Chondrocyte (in vitro differentiated cells): ENCODE data around the gene BMPER. TPM values are rescaled to one million over a fixed set of nuclear protein-coding genes. Genes with fewer than 3 reads are reported as not detected.
A peak's percentile ranks its signal among the peaks of the same experiment; 100 is the strongest.

Source experiments
- DNase-seq: peaks from one replicate; pipeline ENCODE4 v3.0.0; 2021; ENCODE audit warnings: mixed read lengths, low spot score
- H3K27ac Mint-ChIP-seq: one replicate; pipeline ENCODE4 v1.8.0; 2021; ENCODE audit warnings: mild to moderate bottlenecking, moderate library complexity, mixed read lengths; ENCODE audit not compliant: unreplicated experiment
- H3K27me3 Mint-ChIP-seq: 2 replicates; pipeline ENCODE4 v1.8.0; 2021; ENCODE audit warnings: low read depth, mixed read lengths
- H3K36me3 Mint-ChIP-seq: 2 replicates; pipeline ENCODE4 v1.8.0; 2021; ENCODE audit warnings: low read depth, mixed read lengths
- H3K4me1 Mint-ChIP-seq: 2 replicates; pipeline ENCODE4 v1.8.0; 2021; ENCODE audit warnings: low read depth, mild to moderate bottlenecking, mixed read lengths
- H3K4me3 Mint-ChIP-seq: one replicate; pipeline ENCODE4 v1.8.0; 2021; ENCODE audit warnings: mild to moderate bottlenecking, moderate library complexity, mixed read lengths; ENCODE audit not compliant: unreplicated experiment
- H3K9me3 Mint-ChIP-seq: 2 replicates; pipeline ENCODE4 v1.8.0; 2021; ENCODE audit warnings: low read depth, mixed read lengths
- total RNA-seq: library from RNA; stranded (reverse); gene quantifications from 3 replicates; pipeline ENCODE4 v1.2.1, GENCODE V29; 2021
- TF ChIP-seq, protein P1 (sequence below): fragments of 200-600 bp; sonication (generic); IDR thresholded peaks from 2 replicates; pipeline ENCODE4 v1.5.0; 2021; ENCODE audit warnings: antibody characterized with exemption, mild to moderate bottlenecking, moderate library complexity

The BMPER gene
- total RNA-seq, 1 donor from 2014 or later, result 0.30 TPM

DNA sequence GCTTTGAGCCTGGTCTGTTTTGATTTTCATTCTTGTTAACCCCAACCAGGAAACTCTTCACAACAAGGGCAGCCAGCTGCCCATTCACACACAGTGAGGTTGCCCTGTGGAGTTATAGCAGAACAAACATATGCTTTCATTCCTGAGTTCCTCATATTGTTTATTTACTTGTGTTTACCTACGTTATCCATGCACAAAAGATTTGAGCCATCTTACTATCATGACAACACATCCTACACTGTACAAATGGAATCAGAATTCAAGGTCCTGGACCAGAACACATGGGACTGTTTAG lies 21.7 kb upstream of the BMPER start:
- Mint-ChIP-seq H3K4me1 (peaks cover 12% of the 10 kb centered on the region), H3K4me3 (no peak overlapping the region), H3K27ac (no peak overlapping the region), H3K27me3 (no peaks in the 10 kb centered on the region), H3K36me3 (no peaks in the 10 kb centered on the region), H3K9me3 (no peaks in the 10 kb centered on the region)
- TF ChIP-seq, protein P1, sequence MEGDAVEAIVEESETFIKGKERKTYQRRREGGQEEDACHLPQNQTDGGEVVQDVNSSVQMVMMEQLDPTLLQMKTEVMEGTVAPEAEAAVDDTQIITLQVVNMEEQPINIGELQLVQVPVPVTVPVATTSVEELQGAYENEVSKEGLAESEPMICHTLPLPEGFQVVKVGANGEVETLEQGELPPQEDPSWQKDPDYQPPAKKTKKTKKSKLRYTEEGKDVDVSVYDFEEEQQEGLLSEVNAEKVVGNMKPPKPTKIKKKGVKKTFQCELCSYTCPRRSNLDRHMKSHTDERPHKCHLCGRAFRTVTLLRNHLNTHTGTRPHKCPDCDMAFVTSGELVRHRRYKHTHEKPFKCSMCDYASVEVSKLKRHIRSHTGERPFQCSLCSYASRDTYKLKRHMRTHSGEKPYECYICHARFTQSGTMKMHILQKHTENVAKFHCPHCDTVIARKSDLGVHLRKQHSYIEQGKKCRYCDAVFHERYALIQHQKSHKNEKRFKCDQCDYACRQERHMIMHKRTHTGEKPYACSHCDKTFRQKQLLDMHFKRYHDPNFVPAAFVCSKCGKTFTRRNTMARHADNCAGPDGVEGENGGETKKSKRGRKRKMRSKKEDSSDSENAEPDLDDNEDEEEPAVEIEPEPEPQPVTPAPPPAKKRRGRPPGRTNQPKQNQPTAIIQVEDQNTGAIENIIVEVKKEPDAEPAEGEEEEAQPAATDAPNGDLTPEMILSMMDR, result no peak
- no peak for DNase-seq

DNA sequence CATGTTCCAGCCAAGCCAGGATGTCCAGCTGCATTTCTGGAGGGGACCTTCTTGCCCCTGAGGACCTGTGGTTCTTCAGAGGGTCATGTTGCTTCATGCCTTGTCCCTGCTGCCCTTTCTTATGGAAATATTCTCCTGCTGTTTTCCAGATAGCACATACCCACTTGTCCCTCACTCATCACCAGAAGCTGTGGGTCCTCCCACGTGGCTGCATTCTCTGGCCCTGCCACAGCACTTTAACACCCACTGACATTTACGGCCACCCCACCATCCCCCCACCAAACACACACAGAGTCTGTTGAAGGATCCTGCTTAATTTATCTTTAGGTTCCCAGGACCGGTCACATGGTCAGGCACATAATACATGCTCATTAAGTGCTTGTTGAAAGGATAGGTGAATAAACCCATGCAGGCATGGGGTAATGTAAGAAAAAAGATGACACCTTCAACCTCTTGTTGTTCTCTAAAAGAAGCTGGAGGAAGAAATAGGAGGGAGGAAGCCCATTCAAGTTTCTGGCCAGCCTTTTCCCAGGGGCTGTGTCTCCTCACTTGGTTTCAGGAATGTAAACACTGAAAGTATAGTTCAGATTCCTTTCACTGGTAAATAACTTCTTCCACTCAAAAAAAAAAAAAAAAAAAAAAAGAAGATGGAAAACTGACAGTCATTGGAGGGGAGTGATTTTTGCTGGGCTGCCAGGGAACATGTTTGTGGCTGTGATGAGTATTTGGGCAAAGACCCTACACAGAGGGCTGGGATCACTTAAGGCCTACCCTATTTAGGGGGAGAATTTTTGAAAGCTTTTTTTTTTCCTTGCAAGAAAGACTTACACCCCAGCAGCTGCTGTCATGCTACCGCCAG lies 19.8 kb upstream of the BMPER start:
- no peak for DNase-seq
- Mint-ChIP-seq H3K4me3 (no peak overlapping the region), H3K4me1 (peaks cover 12% of the 10 kb centered on the region), H3K27me3 (no peaks in the 10 kb centered on the region), H3K27ac (no peak overlapping the region), H3K36me3 (no peaks in the 10 kb centered on the region), H3K9me3 (no peaks in the 10 kb centered on the region)
- TF ChIP-seq, protein P1, result no peak

DNA sequence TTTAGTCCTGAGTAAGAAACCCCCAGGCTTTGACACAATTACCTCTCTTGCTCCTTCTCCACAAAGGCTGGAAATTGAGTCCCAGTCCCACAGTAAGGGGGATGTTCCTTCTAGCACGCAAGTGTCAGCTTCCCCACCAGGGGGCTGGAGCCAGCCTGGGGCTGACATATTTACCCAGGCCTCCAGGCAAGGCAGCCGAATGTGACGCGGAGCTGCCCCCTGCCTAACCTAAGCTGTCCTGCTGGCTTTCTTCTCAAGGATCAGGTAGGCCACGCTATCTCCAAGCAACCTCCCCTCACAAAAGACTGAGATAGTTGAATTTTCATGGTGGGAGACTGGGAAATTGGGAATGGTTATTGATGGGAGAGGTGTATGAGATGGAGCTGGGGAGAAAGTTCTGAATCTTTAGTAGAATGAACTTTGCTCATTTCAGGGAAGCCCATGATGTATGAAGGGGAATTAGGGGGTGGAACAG lies 19.2 kb upstream of the BMPER start:
- Mint-ChIP-seq H3K4me1 (peaks cover 12% of the 10 kb centered on the region), H3K9me3 (no peaks in the 10 kb centered on the region), H3K36me3 (no peaks in the 10 kb centered on the region), H3K4me3 (no peak overlapping the region), H3K27ac (no peak overlapping the region), H3K27me3 (no peaks in the 10 kb centered on the region)
- TF ChIP-seq, protein P1, result peak; percentile 68
- no peak for DNase-seq

DNA sequence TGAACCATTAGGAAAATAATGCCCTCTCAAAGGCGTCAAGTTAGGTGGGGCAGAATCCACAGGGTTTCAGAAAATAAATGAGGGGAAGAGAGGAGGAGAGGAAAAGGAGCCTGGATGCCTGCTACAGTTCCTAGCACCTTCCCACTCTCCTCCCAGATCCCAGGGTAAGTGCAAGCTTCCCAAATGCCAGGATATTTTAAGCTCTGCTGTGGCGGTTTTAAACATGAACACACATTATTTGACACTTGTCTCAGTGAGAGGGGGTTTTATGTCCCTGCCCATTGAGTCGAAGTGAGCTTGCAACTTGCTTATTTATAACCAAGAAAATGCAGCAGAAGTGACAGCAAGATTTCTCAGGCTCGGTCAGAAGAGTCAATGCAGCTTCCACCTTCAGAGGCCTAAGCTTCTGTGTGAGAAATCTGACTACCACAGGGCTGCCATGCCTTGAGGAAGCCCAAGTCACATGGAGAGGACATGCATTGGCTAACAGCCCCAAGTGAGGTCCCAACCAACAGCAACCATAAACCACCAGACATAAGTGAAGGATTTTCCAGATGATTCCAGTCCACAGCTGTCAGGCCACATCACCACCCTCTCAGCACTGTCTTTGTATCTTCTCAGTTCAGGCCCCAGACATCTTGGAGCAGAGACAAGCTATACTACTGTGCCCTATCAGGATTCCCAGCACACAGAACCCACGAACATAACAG lies 17.9 kb upstream of the BMPER start:
- Mint-ChIP-seq H3K4me1 (peaks cover 12% of the 10 kb centered on the region), H3K9me3 (no peaks in the 10 kb centered on the region), H3K27me3 (peaks cover 2% of the 10 kb centered on the region), H3K36me3 (no peaks in the 10 kb centered on the region), H3K4me3 (no peak overlapping the region), H3K27ac (no peak overlapping the region)
- DNase-seq, result no peak
- TF ChIP-seq, protein P1, result no peak

DNA sequence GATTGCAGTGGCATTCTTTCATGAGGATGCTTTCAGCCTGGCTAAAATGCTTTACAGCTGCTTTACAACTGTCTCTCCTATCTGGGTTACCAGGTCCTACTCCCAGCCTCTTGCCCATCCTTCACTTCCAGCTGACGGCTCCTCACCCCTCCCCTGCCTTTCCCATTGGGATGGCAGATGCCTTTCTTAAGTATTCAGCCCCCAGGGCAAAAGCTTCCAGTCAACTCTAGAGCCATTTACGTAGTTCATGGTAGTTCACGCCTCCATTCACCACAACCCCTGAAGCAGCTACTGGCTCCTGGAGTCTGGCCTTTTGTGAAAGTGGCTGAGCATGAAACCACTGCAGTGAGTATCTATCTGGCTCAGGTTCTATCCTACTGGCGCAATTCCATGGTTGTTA lies 17.2 kb upstream of the BMPER start:
- no peaks in the 10 kb centered on the region for H3K36me3 Mint-ChIP-seq
- TF ChIP-seq, protein P1, result no peak
- H3K9me3 Mint-ChIP-seq, result no peaks in the 10 kb centered on the region
- H3K4me1 Mint-ChIP-seq, result peaks cover 12% of the 10 kb centered on the region
- H3K4me3 Mint-ChIP-seq, result no peak overlapping the region
- peaks cover 3% of the 10 kb centered on the region for H3K27me3 Mint-ChIP-seq
- H3K27ac Mint-ChIP-seq, result no peak overlapping the region
- DNase-seq, result no peak
